ENCODE measurements around the gene PTPRT.

PTPRT gene

DNA sequence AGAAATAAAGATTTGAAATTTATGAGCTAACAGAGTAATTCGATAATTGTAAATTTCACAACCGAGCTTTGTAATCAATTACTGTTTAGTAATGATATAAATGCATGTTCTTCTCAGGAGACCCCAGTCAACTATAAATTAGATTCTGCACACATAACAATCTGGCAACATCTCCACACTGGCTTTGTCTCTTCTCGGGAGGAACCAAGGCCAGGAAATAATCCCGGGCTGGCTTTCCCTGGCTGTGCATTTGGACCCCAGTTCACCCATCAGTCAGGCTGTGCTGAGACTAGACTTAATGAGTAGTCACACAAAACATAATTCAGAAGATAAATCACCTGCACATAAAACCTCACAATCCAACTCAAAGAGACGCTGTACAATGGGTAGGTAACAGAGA is 65.5 kb downstream of the PTPRT start:
- CTCF ChIA-PET = no interaction called here
- TF ChIP-seq FOXA1 (IDR thresholded peaks at IDR 0.05) (no peak), TARDBP (IDR thresholded peaks at IDR 0.05) (no peak), ZNF384 (IDR thresholded peaks at IDR 0.05) (no peak), NFRKB (IDR thresholded peaks at IDR 0.05) (no peak), FOXK2 (IDR thresholded peaks at IDR 0.05) (no peak), BHLHE40 (IDR thresholded peaks at IDR 0.05; ENCODE audit: borderline replicate concordance) (no peak)
- TF ChIP-seq, protein P1, sequence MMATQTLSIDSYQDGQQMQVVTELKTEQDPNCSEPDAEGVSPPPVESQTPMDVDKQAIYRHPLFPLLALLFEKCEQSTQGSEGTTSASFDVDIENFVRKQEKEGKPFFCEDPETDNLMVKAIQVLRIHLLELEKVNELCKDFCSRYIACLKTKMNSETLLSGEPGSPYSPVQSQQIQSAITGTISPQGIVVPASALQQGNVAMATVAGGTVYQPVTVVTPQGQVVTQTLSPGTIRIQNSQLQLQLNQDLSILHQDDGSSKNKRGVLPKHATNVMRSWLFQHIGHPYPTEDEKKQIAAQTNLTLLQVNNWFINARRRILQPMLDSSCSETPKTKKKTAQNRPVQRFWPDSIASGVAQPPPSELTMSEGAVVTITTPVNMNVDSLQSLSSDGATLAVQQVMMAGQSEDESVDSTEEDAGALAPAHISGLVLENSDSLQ (IDR thresholded peaks at IDR 0.05) = no peak
- no peak for DNase-seq (ENCODE audit: extremely low spot score)
- POLR2A ChIA-PET = no interaction called here

DNA sequence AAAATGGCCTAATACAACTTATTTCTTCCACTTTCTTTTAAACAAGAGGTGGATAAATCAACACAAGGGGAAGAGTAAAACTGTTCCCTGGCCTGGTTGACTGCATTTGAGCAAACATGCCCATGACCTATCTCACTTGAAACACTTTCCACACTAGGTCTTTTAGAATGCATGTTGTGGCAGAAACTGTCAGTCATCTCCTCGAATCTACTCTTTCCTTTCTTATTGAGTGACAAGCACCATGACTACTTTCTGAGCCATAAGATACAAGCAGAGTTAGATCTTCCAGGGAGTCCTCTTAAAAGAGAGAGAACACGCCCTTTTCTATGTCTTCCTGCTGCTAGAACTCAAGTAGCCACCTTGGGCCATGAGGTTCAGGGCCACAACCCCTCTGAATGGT is 66.5 kb downstream of the PTPRT start:
- ChIA-PET POLR2A (no interaction called here), CTCF (no interaction called here)
- no peak for DNase-seq (ENCODE audit: extremely low spot score)
- no peak for TF ChIP-seq LEF1 (IDR thresholded peaks at IDR 0.05; ENCODE audit: borderline replicate concordance)
- TF ChIP-seq FOXK2 (IDR thresholded peaks at IDR 0.05) = no peak
- no peak for TF ChIP-seq ELF4 (IDR thresholded peaks at IDR 0.05)
- no peak for TF ChIP-seq FOXA1 (IDR thresholded peaks at IDR 0.05)
- no peak for TF ChIP-seq HDGF (IDR thresholded peaks at IDR 0.05; ENCODE audit: borderline replicate concordance)
- no peak for TF ChIP-seq SUZ12 (IDR thresholded peaks at IDR 0.05)
- TF ChIP-seq FOXM1 (IDR thresholded peaks at IDR 0.05; ENCODE audit: borderline replicate concordance) = no peak
- no peak for TF ChIP-seq ARNT (IDR thresholded peaks at IDR 0.05)
- no peak for TF ChIP-seq BHLHE40 (IDR thresholded peaks at IDR 0.05; ENCODE audit: borderline replicate concordance)
- TF ChIP-seq ZNF384 (IDR thresholded peaks at IDR 0.05) = no peak
- no peak for TF ChIP-seq SP1 (IDR thresholded peaks at IDR 0.05)
- TF ChIP-seq NFRKB (IDR thresholded peaks at IDR 0.05) = no peak
- TF ChIP-seq, protein P1 (IDR thresholded peaks at IDR 0.05) = no peak
- no peak for TF ChIP-seq L3MBTL2 (conservative IDR thresholded peaks at IDR 0.05)

DNA sequence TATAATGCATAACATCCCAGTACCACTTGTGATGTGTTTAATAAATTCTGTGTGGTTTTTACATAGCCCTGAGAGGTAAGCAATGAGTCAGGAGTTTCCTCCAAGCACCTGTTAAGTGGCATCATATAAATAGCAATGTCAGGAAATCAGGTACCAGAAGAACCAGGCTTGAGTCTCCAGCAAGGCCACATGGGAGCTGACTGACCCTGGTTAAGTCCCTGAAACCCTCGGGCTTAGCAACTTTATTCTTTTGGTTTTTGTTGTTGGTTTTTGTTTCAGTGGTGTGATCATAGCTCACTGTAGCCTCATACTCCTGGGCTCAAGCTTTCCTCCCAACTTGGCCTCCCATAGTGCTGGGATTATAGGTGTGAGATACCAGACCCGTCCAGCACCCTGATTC is 70.0 kb downstream of the PTPRT start:
- POLR2A ChIA-PET = no interaction called here
- no peak for DNase-seq (ENCODE audit: extremely low spot score)
- CTCF ChIA-PET = no interaction called here
- TF ChIP-seq, protein P1 (IDR thresholded peaks at IDR 0.05) = no peak
- TF ChIP-seq FOXA1 (IDR thresholded peaks at IDR 0.05) (no peak), L3MBTL2 (conservative IDR thresholded peaks at IDR 0.05) (no peak), ZNF384 (IDR thresholded peaks at IDR 0.05) (no peak), HDGF (IDR thresholded peaks at IDR 0.05; ENCODE audit: borderline replicate concordance) (no peak), NFRKB (IDR thresholded peaks at IDR 0.05) (no peak), FOXM1 (IDR thresholded peaks at IDR 0.05; ENCODE audit: borderline replicate concordance) (no peak), ARNT (IDR thresholded peaks at IDR 0.05) (no peak), BHLHE40 (IDR thresholded peaks at IDR 0.05; ENCODE audit: borderline replicate concordance) (no peak), LEF1 (IDR thresholded peaks at IDR 0.05; ENCODE audit: borderline replicate concordance) (no peak), SUZ12 (IDR thresholded peaks at IDR 0.05) (no peak), CTBP1 (IDR thresholded peaks at IDR 0.05; ENCODE audit: borderline replicate concordance) (no peak), TARDBP (IDR thresholded peaks at IDR 0.05) (no peak)

DNA sequence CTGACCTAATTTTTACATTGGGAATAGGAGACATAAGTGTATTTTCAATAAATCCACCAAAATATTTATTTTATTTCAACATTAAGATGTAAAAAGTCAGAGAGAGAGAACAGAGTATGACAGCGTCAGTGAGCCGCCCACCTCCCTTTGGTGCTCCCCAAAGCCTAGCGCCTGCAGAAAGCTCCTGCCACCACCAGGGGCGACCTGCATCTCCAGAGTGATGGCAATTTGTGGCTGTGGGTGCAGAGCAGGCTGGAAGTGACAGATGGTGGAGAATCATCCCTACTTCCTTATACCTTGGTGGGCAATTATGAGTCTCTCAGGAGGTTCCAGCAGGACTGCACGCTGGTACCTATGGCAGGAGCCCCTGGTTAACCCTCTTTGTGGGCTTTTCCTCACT is 87.3 kb downstream of the PTPRT start:
- DNase-seq (ENCODE audit: extremely low spot score) = peak; percentile 26
- POLR2A ChIA-PET = no interaction called here
- TF ChIP-seq FOXA1 (IDR thresholded peaks at IDR 0.05) = no peak
- no peak for TF ChIP-seq ARNT (IDR thresholded peaks at IDR 0.05)
- CTCF ChIA-PET = no interaction called here

DNA sequence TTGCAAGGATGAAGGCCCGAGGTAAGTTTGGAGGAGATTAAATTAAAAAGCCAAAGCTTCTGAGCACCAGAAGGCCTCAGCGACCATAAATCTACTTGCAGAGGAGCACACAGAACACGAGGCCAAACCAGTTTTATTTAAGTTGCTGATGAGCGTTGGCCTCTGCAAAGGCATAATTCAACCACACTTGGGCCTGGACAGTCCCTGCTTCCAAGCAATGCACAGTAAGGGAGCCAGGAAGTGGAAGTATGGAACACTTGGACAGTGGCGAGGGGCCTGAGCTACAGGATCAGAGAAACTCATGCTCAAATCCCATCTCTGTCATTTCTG is 92.8 kb downstream of the PTPRT start:
- no peak for DNase-seq (ENCODE audit: extremely low spot score)
- TF ChIP-seq L3MBTL2 (conservative IDR thresholded peaks at IDR 0.05) = no peak
- POLR2A ChIA-PET = no interaction called here
- CTCF ChIA-PET = interaction anchor here (0.6 kb wide), 1 partner anchor 50 kb away, joined by 3 read pairs; no protein-coding TSS in a partner anchor

DNA sequence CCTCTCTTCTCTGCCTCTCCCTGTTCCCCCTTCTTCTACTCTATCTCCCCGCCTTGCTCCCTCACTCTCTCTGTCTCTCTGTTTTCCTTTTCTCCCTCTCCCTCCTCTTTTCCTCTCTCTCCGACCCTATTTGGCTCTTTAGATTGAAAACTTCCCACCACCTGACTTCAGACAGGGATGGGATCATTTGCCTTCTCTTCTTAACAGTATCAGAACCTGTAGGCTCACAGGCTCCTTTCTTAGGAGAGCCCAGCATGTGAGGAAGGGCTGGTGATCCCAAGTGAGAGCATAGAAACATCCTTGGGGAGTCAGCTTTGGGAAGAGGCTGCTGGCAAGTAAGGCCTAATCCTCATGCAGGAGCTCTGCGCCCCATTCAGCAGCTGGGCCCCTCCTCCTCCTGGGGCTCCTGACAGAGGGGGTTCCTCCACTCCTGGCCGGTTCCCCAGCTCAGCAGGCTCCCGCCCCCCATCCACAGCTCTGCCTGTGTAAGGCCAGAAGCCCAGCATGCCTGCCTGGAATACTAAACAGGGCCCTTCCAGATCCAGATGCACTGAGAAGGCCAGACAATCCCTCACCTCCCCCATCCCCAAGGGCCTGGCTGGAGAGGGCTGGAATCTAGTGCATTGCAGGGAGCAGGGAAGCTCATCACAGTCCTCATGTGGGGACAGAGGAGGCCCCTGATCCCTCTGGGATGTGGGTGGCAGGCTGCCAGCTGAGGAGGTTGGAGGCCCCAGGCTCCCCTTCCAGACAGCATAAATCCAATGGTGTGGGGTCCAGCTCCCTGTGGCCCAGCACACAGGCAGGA is 93.4 kb downstream of the PTPRT start:
- TF ChIP-seq NFRKB (IDR thresholded peaks at IDR 0.05) = no peak
- DNase-seq (ENCODE audit: extremely low spot score) = no peak
- ChIA-PET CTCF (interaction anchor here (0.6 kb wide), 1 partner anchor 50 kb away, joined by 3 read pairs; no protein-coding TSS in a partner anchor), POLR2A (no interaction called here)

DNA sequence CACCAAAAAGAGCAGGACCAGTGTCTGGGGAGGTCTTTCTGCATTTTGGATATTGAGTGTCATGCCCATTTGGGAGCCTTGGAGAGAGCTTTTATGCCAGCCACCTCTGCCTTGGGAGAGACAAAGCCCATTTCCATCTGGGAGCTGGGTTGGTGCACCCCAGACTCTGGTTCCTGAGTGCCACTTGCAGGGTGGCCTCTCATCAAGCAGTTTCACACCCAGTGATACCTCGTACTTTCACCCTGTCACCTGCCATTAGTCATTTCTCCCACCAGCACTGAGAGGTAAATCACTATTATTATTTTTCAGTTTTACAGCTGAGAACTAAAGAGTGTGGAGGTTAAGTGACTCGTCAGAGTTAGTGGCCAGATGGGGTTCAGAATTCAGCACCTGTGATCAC is 94.7 kb downstream of the PTPRT start:
- no peak for DNase-seq (ENCODE audit: extremely low spot score)
- CTCF ChIA-PET = no interaction called here
- POLR2A ChIA-PET = no interaction called here
- TF ChIP-seq SP1 (IDR thresholded peaks at IDR 0.05) = no peak
- TF ChIP-seq CTBP1 (IDR thresholded peaks at IDR 0.05; ENCODE audit: borderline replicate concordance) = no peak
- no peak for TF ChIP-seq FOXM1 (IDR thresholded peaks at IDR 0.05; ENCODE audit: borderline replicate concordance)
- no peak for TF ChIP-seq ELF4 (IDR thresholded peaks at IDR 0.05)
- no peak for TF ChIP-seq FOXA1 (IDR thresholded peaks at IDR 0.05)
- no peak for TF ChIP-seq ZNF384 (IDR thresholded peaks at IDR 0.05)
- no peak for TF ChIP-seq TARDBP (IDR thresholded peaks at IDR 0.05)
- TF ChIP-seq SUZ12 (IDR thresholded peaks at IDR 0.05) = no peak
- TF ChIP-seq BHLHE40 (IDR thresholded peaks at IDR 0.05; ENCODE audit: borderline replicate concordance) = no peak
- no peak for TF ChIP-seq HDGF (IDR thresholded peaks at IDR 0.05; ENCODE audit: borderline replicate concordance)
- TF ChIP-seq NFRKB (IDR thresholded peaks at IDR 0.05) = no peak
- TF ChIP-seq FOXK2 (IDR thresholded peaks at IDR 0.05) = no peak
- no peak for TF ChIP-seq LEF1 (IDR thresholded peaks at IDR 0.05; ENCODE audit: borderline replicate concordance)
- no peak for TF ChIP-seq L3MBTL2 (conservative IDR thresholded peaks at IDR 0.05)
- no peak for TF ChIP-seq ARNT (IDR thresholded peaks at IDR 0.05)
- TF ChIP-seq, protein P1 (IDR thresholded peaks at IDR 0.05) = no peak
